Measurements from ENCODE around the gene THTPA.

The THTPA gene, protein sequence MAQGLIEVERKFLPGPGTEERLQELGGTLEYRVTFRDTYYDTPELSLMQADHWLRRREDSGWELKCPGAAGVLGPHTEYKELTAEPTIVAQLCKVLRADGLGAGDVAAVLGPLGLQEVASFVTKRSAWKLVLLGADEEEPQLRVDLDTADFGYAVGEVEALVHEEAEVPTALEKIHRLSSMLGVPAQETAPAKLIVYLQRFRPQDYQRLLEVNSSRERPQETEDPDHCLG

GRCh38 chr14:23555882-23556699 is at the start of gene THTPA:
THTPA (plus strand) TSS chr14:23556271; CDS start chr14:23556758, 487 bp downstream.
- peak; percentile 87 to 93 for DNase-seq (ENCODE audit: low read depth in 2 of 2)

GRCh38 chr14:23512156-23512555 is 43.9 kb upstream of the THTPA start:
- no peak for DNase-seq (ENCODE audit: low read depth in 2 of 2)

DNA sequence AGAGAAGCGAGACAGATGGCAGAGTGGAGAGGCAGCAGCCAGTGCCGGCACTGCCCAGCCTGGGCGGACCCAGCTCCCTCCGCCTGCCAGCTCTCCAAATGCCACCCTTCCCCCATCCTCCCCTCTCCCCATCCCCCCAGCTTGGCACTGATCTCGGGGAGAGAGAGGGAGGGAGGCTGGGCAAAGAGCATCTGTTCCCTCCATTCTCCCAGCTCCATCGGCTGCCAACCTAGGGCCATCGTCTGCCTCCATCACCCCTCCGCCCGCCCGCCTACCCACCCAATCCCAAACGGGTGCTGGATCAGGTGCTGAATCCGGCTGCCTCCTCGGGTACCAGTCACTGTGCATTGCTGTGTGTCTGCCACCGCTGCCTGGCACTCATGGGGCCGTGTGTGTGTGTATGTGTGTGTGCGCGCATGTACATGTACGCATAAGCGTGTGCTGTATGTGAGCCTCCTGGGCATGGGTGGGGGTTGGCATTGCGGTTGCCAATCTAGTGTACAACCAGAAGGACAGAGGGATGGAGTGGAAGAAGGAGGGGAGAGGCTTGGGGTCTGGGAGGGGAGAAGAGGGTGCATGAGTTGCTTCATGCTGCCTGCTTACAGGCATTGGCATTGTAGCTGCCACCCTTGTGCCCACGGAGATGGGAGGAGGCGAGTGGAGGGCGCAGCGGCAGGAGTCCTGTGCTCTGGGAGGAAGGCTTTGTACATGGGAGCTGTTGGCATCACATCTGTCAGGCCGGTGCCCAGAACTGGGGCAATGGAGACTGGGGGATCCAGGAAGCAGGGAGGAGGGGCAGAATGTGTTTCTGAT is 42.9 kb upstream of the THTPA start:
- no peak for DNase-seq (ENCODE audit: low read depth in 2 of 2)

DNA sequence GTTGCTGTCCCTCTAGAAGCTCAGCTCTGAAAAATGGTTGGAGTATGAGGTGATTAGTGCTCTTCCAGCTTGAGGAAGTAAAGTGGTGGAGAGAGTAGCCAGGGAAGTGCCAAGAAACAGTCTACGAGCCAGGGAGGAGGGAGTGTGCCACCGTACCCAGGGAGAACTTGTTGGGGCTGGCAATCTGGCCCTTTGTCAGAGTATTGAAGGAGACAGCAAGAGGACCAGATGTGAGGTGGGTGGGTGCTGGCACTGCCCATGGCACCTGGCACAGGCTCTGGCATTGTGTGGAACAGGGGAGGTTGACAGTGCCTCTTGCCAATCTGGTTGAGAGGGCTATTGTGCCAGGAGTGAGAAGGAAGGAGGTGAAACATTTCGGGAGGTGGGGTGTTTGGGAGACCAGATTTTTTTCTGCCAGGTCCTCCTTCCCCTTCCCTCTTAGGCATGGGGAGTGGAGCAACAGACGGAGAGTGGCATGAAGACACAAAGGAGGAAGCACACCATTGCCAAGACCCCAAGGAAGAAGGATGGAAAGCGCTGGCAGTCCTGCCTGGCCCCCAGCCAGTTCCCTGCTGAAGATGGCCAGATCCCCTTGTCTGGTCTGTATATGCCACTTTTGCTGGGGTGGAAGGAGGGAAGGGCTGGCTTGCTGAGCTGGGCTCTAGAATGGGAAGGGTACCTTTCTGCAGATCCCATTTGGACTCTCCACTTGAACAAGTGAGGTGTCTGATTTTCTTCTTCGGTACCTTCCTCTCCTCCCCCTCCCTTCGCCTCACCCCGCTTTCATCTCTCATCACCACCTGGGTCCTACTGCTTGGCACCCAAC is 42.0 kb upstream of the THTPA start:
- DNase-seq (ENCODE audit: low read depth in 2 of 2), result no peak

DNA sequence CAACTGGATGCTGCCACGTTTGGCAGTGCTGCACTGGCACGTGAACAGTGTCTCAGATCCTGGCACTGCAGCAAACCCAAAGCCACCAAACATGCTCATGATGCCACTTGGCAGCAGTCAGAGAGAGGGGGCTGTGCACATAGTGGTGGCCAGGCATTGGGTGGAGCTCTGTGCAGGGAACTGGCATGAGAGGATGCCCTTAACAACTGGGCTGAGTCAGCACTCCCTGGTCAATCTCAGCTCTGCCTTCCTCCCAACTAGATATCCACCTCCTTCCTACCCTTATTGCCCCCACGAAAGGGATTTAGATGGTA is 41.5 kb upstream of the THTPA start:
- no peak for DNase-seq (ENCODE audit: low read depth in 2 of 2)

GRCh38 chr14:23517650-23518326 is 38.3 kb upstream of the THTPA start:
- DNase-seq (ENCODE audit: low read depth in 2 of 2), result no peak

DNA sequence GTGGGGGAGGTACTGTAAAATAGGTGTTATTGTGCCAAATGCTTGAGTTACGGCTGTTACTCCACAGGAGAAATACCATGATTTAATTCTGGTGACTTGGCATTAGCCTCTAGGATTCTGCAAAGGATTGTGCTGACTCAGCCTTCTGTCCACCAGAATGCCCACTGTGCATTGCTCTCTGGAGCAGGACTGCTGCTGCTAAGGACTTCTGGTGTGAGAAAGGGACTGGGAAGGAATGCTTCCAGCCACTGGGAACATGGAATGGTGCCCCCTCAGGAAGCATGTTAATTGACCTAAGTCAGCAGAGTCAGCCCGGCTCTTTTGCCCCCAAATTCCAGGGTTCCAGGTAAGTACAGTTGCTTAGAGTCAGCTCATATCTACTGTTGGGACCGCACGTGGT is 37.4 kb upstream of the THTPA start:
- DNase-seq (ENCODE audit: low read depth in 2 of 2), result no peak

GRCh38 chr14:23520899-23521533 is 35.1 kb upstream of the THTPA start:
- DNase-seq (ENCODE audit: low read depth in 2 of 2), result no peak

DNA sequence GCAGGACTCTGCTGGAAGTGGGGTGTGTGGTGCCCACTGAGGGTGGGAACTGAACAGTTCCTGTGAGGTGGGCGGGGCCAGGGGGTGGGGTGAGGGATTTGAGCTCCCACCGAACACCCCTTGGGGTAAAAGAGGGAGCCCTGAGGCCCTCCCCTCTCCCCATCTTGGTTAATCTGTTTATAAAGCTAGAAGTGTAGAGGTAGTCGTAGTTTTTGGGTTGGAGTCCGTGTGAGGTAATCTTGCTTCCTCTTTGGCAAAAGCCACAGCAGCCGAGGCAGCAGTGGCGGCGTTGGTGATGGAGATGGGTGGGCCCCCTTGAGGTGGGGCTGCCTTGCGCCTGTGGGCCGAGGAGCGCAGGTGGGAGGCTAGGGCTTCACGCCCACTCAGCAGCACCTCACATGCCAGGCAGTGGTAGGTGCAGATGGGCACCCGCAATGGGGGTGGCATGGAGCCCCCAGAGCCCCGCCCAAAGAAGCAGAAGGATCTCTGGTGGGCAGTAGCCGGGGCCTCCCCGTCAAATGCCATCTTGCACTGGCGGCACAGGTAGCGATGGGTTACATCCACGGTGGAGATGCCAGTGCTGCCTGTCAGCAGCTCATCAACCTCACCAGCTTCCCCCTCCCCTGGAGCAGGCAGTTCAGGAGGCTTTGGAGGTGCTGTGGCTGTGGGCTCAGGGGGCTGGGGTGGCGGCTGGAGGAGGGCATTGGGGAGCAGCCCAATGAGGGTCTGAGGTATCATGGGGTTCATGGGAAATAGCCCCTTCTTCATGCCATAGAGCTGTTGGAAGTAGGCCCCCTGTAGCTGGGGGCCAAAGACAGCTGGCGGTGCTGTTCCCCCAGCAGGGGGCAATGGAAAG is 34.1 kb upstream of the THTPA start:
- DNase-seq (ENCODE audit: low read depth in 2 of 2), result no peak

- no peak for DNase-seq (ENCODE audit: low read depth in 2 of 2)
Measured at GRCh38 chr14:23522643-23523198, 33.4 kb upstream of the THTPA start.

DNA sequence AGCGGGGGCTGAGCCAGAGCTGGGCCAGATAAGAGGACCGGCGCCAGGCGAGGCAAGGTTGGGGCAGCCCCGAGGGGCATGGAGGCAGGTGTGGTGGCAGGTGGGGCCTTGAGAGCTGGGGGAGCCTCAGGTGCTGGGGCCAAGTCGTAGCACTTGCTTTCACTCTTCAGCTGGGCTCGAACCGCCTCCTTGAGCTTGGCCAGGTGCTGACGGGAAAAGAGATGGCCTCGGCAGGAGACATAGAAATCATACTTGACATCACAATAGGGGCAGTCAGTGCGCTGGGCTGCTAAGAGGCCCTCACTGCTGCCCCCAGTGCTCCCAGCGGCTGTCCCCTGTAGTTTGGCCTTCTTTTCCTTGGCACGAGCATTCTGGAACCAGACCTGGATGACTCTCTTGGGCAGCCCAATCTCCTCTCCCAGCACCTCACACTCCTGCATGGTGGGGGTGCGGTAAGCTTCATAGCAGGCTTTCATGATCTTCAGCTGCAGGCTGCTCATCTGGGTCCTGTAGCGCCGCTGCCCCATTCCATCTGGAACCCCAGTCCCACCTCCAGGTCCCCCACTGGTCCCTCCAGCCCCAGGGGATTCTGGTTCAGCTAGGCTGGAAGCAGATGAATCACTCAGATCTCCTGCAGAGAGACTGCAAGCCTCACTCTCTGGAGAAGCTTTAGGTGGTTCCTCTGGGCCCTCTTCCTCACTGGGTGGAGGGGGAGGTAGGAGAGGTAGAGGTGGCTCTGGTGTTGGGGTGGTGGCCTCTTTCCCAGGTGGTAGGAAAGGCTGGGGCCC is 32.6 kb upstream of the THTPA start:
- no peak for DNase-seq (ENCODE audit: low read depth in 2 of 2)

- DNase-seq (ENCODE audit: low read depth in 2 of 2), result no peak
Measured at GRCh38 chr14:23524954-23525353, 31.1 kb upstream of the THTPA start.

DNA sequence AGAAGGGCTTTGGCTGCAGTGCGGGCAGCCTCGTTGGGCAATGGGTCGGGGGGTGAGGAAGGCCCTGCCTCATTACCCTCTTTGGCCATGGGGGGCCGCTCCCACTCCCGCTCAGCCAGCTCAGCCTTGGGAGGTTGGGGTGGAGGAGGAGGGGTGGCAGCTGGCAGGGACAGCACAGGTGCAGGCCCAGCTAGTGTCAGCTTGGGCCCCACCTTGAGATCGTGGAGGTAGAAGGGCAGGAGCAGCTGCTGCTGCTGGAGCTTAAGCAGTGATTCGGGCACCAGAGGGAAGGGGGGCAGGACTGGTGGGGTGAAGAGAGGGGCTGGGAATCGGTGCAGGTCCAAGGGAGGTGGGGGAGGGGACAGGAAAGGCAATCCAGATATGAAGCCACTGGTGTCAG is 30.5 kb upstream of the THTPA start:
- DNase-seq (ENCODE audit: low read depth in 2 of 2), result no peak

DNA sequence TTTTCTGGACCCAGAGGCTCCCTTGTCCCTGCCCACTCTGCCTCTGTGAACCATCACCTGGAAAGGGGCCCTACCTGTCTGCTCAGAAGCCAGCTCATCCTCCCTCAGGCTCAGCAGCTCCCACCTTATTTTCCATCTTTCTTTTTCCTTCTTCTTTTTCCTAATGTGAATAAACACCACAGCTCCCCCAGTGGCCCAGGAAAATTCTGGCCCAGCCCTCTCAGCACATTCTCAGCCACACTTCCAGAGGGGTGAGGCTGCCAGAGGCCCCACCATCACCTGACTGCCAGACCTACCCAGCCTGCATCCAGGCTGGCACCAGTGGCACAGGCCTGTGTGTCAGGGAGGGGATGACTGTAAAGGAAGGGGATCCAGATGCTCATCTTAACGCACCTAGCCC is 27.5 kb upstream of the THTPA start:
- DNase-seq (ENCODE audit: low read depth in 2 of 2), result no peak

GRCh38 chr14:23529016-23529415 is 27.1 kb upstream of the THTPA start:
- DNase-seq (ENCODE audit: low read depth in 2 of 2), result no peak

DNA sequence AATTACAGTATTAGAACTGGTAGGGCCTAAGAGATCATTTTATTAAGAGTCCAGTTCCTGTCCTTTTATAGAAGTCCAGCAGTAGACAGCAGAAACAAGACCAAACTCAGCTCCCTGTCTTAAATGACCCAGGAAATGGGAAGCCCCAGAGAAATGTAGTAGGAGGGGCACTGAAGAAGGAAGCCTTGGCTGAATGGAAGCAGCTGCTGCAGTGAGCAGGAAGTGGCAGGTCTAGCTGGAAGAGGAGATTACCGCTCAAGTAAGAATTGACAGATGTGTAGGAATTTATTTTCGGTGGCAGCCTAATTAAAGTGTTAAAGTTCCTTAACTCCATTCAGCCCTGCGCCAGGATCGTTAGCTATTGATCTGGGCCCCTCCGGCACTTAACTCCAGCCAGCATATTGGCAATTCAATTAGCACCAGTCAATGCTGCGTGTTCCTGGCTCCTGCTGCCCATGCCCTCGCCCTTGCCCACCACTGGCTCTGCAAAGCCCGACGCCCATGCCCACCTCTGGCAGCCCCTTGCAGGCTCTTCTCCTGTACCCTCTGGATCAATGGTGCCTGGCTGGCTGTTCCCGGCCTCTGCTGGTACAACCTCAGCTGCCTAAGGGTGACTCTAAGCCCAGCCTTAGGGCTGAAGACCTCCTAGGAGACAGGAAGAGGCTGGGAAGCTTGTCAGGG is 25.6 kb upstream of the THTPA start:
- no peak for DNase-seq (ENCODE audit: low read depth in 2 of 2)

GRCh38 chr14:23531391-23531790 is 24.7 kb upstream of the THTPA start:
- DNase-seq (ENCODE audit: low read depth in 2 of 2), result no peak

DNA sequence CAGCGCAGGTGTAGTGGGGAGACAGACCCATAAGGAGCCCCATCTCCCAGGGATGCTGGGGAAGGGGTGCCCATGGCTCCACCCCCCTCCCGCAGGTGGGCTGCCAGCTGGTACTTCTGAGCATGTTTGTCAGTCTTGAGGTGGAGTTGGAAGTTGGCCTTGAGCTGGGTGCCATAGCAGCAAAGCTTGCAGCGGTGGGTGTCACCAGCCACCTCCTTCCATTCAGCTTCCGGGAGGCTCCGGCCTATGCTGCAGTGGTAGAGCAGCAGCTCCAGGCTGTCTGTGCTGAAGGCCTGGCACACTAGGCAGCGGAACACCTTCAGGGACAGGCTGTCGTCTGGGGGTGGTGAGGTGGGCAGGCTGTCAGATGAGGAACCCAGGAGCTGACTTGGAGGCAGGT is 23.4 kb upstream of the THTPA start:
- no peak for DNase-seq (ENCODE audit: low read depth in 2 of 2)

Measured in stimulated activated CD4-positive, alpha-beta T cell treated with anti-CD3 and anti-CD28 coated beads, Interleukin-4, amount 100 ng/mL, for 48 hours (primary cell).